GM19240 (cell line): ENCODE measurements around the gene G6PC3.
A peak's percentile ranks its signal among the peaks of the same experiment; 100 is the strongest.
"Not testable (repeated sequence)": the region's sequence is repeated elsewhere in the genome, so short reads cannot be mapped to it uniquely, and the experiment has no call there.

Experiments
- DNase-seq: peaks from one replicate; pipeline ENCODE4 v3.0.0; 2011; ENCODE audit warnings: low spot score; ENCODE audit not compliant: insufficient read length

G6PC3 gene

GRCh38 chr17:44082256-44082927, 11.9 kb downstream of the G6PC3 start:
- DNase-seq = no peak

GRCh38 chr17:44083250-44083849, 12.8 kb downstream of the G6PC3 start:
- no peak for DNase-seq

DNA sequence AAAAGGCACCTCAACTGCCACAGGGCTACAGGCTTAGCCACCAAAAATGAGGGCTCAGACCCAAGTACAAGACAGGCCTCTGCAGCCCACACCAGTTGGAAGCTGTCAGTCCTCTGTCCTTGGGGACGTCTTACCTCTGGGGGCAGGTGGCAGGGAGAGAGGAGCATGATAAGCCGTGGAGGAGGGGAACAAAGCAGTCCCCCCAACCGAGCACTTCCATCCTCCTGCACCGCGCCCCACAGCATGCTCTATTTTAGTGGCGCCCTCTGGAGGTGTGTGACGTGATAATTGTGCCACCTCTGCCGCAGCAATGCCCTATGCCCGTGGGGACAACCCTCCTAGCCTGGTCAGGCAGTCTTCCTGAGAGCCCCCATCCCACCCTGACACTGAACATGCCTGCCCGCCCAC, 13.6 kb downstream of the G6PC3 start:
- DNase-seq = no peak

- no peak for DNase-seq
These were observed 14.4 kb downstream of the G6PC3 start for GRCh38 chr17:44084921-44085320.

DNA sequence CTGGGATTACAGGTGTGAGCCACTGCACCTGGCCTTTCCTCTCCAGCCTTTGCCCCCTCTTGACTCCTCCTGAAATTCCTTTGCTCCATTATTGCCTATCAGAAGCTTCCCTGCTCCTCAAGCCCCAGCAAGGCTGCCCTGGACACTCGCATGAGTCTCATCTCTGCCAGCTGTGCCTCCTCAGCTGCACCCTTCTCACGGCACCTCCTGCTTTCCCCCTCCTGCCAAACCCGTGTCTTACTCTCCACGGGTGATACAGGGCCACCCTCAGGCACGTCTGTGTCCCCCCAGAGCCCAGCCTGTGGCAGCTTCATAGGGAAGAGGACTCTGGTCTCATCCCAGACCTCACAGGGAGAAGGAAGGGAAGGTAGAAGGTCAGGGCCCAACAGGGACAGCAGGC, 15.4 kb downstream of the G6PC3 start:
- DNase-seq = no peak

GRCh38 chr17:44086364-44087311, 16.1 kb downstream of the G6PC3 start:
- DNase-seq = no peak

GRCh38 chr17:44087319-44087718, 16.8 kb downstream of the G6PC3 start:
- no peak for DNase-seq

GRCh38 chr17:44088254-44088653, 17.7 kb downstream of the G6PC3 start:
- DNase-seq = no peak

DNA sequence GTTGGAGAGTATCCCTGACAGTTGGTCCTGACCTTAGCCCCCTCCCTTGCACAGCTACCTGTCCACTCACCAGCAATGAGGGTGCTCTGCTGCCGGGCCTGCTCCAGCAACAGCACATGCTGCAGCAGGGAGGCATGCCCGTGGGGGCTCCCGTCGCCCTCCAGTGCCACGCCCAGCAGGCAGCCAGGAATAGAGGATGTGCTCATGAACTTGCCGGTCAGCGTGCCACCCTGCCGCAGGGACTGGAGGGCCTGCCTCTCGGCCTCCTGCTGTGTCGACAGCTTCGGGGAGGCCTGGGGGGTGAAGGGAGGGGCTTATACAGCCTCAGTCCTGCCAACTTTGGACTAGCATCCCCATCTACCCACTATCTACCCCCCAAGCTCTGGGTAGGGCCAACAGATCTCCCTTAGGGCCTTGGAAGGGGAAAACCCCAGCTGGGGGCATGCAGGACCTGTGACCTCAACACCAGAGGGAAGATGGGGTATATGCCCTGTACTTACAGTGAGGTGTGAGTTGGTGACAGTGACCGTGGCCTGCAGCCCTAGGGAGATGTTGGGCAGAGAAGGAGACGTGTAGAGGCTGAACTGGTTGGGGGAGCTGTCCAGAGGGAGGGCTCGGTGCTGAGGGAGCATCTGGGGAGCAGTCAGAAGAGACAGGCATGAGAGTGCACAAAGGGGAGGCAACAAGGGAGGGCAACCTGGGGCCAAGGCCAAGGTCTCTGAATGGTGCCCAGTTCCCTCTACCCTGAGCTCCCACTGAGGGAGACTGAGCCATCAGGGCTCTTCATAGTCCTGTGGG, 20.9 kb downstream of the G6PC3 start:
- no peak for DNase-seq

DNA sequence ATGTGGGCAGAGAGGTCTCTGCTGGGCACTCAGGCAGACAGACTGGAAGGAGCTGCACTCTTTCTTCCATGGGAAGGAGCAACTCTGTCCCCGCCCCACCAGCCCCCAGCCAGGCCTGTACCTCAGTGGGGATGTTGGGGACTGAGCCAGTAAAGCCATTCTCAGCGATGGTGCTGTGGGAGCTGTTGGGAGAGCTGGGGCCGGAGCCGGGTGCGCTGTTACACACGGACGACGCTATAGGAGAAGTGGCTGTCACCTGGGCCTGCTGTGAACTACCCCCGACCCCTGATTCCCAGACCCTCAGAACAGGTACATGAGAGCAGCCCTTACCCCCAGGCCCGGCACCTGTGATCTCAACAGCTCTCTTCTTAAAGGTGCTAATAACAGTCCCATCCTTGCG, 21.5 kb downstream of the G6PC3 start:
- no peak for DNase-seq

GRCh38 chr17:44093231-44093900, 22.8 kb downstream of the G6PC3 start:
- no peak for DNase-seq

- DNase-seq = no peak
These were observed 24.3 kb downstream of the G6PC3 start for GRCh38 chr17:44094701-44095387.

GRCh38 chr17:44095388-44095646, 24.8 kb downstream of the G6PC3 start:
- DNase-seq = no peak

DNA sequence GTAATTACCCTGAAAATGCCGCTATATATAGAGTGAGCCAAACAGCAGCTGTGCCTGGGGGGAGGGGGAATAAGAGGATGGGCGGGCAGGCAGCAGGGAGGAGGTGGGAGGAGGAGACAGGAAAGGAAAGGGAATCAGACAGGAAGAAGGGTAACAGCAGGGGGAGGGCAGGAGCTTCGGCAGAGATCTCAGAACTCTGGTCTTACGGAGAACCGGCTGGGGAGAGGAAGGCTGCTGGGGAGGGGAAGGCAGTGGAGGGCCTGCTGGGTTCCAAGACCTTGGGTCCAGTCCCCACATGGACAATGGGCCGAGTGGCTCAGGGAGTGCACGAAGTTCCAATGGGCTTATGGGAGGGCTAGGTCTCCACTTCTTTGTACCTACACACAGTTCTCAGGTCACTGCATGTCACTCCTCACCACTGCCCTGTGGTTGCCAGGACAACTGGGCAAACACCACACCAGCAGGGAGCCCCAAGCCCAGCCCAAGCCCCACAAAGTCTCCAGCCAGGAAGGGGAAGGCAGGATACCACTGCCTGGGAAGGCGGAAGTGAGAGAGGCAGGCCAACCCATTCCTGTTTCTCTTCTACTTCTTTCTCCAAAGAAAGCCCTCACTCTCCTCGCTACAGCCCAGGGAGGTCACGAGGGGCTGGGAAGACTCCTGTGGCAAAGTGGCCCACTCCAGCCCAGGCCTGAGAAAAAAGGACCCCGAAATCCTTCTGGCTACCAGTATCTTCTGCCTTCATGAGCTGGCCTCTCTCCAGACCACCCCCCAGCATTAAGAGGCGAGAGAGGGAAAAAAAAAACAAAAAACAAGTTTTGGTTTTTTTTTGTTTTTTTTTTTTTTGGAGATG, 25.3 kb downstream of the G6PC3 start:
- peak; percentile 43 for DNase-seq

GRCh38 chr17:44097110-44097958, 26.8 kb downstream of the G6PC3 start:
- no peak for DNase-seq

GRCh38 chr17:44101858-44102257, 31.3 kb downstream of the G6PC3 start:
- not testable (repeated sequence) for DNase-seq

DNA sequence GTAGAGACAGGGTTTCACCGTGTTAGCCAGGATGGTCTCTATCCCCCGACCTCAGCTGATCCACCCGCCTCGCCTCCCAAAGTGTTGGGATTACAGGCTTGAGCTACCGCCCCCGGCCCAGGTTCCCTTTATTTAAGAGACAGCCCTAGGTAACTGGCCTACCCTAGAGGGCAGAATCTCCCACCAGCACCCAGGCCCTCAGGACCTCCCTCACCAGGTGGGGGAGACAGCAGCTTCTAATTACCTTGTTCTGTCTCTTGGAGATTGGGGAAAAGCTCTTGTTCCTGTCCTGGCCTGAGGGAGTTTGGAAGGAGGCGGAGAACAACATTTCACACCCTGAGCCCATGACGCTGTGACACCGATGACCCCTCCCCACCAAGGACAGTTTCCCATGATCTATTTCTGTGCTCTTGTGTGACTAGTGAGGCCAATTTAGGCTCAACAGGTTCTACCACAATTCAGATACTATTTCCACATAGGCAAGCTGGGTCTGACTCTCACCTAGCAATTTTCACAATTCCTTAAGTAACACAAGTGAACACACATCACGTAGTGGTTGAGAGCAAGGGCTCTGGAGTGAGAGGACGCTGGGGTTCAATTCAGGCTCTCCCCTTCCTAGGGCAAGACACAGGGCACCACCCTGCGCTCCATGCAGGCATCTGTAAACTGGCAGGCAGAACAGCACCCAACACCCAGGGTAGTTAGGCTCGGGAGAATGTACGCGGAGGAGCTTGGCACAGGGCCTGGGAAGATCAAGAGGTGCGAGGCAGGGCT, 32.5 kb downstream of the G6PC3 start:
- DNase-seq = no peak

DNA sequence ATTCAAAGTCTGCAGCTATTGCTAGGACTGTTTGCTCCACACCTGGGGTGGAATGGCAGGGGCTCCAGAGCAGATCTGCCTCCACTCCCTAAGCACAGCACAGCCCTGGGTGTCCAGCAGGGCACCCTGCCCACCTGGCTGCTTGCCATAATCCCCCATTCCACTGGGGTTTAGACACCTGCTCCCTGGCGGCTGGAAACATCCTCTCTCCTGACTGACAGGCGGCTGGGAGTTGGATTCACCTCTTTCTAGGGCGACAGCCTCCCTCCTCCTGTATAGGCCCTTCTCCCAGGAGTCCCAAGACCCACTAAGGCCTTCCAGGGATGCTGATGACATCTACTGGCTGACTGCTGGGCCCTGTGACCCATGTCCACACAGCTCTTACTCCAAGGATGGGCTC, 34.9 kb downstream of the G6PC3 start:
- no peak for DNase-seq
